Fibroblast of lung (primary cell): ENCODE data around the gene FMN1. TPM values are rescaled to one million over a fixed set of nuclear protein-coding genes. Genes with fewer than 3 reads are reported as not detected.

Experiments used
- DNase-seq, 2 donors: peaks; one replicate each; pipeline versions ENCODE4 v3.0.0 to v3.0.0-alpha.2; 2010; ENCODE audit warnings: low read depth in 2 of 2
- H2AFZ ChIP-seq: 2 replicates; pipeline ENCODE4 v1.5.1; 2012; ENCODE audit warnings: low read length, control low read depth, inconsistent platforms
- H3K27ac ChIP-seq: 2 replicates; pipeline ENCODE4 v1.5.1; 2011; ENCODE audit warnings: low read length, control low read depth; ENCODE audit not compliant: insufficient read depth
- H3K27me3 ChIP-seq: 2 replicates; pipeline ENCODE4 v1.5.1; 2011; ENCODE audit warnings: mild to moderate bottlenecking, low read length; ENCODE audit not compliant: control insufficient read depth, insufficient read depth
- H3K36me3 ChIP-seq: 2 replicates; pipeline ENCODE4 v1.5.1; 2011; ENCODE audit warnings: low read length; ENCODE audit not compliant: control insufficient read depth, insufficient read depth
- H3K4me1 ChIP-seq: 2 replicates; pipeline ENCODE4 v1.5.1; 2011; ENCODE audit warnings: low read length; ENCODE audit not compliant: control insufficient read depth, insufficient read depth; ENCODE audit errors: extremely low read depth
- H3K4me2 ChIP-seq: 2 replicates; pipeline ENCODE4 v1.5.1; 2011; ENCODE audit warnings: low read length, control low read depth; ENCODE audit not compliant: insufficient read depth; ENCODE audit errors: extremely low read depth
- H3K4me3 ChIP-seq, 4 experiments: fragments of 200-600 bp in 1 of 4; sonication (generic) in 1 of 4; replicated peaks in 1 of 4; 2 replicates each; pipeline ENCODE4 v1.5.1; 2011 to 2016; ENCODE audit warnings: low read length in 4 of 4, low read depth in 3 of 4, mild to moderate bottlenecking in 3 of 4, control low read depth in 2 of 4, inconsistent platforms in 1 of 4, mixed read lengths in 1 of 4; ENCODE audit not compliant: insufficient read depth in 1 of 4; ENCODE audit errors: control extremely low read depth in 1 of 4
- H3K79me2 ChIP-seq: 2 replicates; pipeline ENCODE4 v1.5.1; 2012; ENCODE audit warnings: mild to moderate bottlenecking, low read length, inconsistent platforms; ENCODE audit not compliant: control insufficient read depth, insufficient read depth
- H3K9ac ChIP-seq: 2 replicates; pipeline ENCODE4 v1.5.1; 2011; ENCODE audit warnings: mild to moderate bottlenecking, low read length, control low read depth; ENCODE audit not compliant: insufficient read depth
- H3K9me3 ChIP-seq: 2 replicates; pipeline ENCODE4 v1.5.1; 2012; ENCODE audit warnings: low read depth, low read length; ENCODE audit not compliant: control insufficient read depth, insufficient read depth
- H4K20me1 ChIP-seq: 2 replicates; pipeline ENCODE4 v1.5.1; 2011; ENCODE audit warnings: low read length; ENCODE audit not compliant: control insufficient read depth, insufficient read depth; ENCODE audit errors: extremely low read depth
- EZH2 ChIP-seq: IDR thresholded peaks from 2 replicates; pipeline ENCODE4 v1.5.1; 2012; ENCODE audit warnings: low read length, control low read depth, mild to moderate bottlenecking; ENCODE audit errors: missing control alignments
- polyA plus RNA-seq, 2 donors: library from polyadenylated mRNA; depleted of rRNA in 1 of 2; stranded (reverse) in 1 of 2; unstranded in 1 of 2; fragments of >200 nt; gene quantifications; 2 replicates each; pipeline ENCODE4 v1.2.1, GENCODE V29; 2011 to 2012; ENCODE audit warnings: missing spikeins in 1 of 2
- total RNA-seq: library from RNA; depleted of rRNA; stranded (reverse); fragments of >200 nt; gene quantifications from 2 replicates; pipeline ENCODE4 v1.2.1, GENCODE V29; 2014
- TF ChIP-seq, protein P1 (sequence below), 2 donors: IDR thresholded peaks in 1 of 2; conservative IDR thresholded peaks in 1 of 2; 1 replicate in 1 of 2; 2 replicates in 1 of 2; pipeline ENCODE4 v1.5.1; 2011 to 2012; ENCODE audit warnings: low read length in 2 of 2, control low read depth in 1 of 2, inconsistent platforms in 1 of 2, low read depth in 1 of 2, mild to moderate bottlenecking in 1 of 2

Gene FMN1
- total and polyA plus RNA-seq, 2 donors (not counting 1 experiment from before 2014, with no cell fraction given) = 7.5 to 43.8 TPM

DNA sequence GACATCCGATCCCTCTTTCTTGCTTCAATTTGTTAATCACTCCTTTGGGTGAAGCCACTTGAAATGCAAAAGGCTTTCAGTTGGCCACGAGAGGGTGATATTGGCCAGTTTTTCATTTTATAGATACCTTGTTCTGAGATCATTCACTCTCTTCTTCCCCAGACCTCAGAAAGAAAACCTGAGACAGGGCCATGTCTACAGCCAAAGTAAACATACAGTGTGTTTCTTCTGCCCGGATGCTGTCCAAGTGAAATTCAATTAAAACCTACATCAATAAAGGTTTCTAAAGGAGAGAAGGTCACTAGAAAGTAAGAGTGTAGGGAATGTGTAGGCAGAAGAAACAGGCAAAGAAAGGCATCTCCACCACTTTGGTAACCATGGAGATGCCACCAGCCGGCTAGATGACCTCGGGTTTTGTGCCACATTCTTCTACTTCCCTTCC, 39.5 kb upstream of the FMN1 start:
- TF ChIP-seq, protein P1, sequence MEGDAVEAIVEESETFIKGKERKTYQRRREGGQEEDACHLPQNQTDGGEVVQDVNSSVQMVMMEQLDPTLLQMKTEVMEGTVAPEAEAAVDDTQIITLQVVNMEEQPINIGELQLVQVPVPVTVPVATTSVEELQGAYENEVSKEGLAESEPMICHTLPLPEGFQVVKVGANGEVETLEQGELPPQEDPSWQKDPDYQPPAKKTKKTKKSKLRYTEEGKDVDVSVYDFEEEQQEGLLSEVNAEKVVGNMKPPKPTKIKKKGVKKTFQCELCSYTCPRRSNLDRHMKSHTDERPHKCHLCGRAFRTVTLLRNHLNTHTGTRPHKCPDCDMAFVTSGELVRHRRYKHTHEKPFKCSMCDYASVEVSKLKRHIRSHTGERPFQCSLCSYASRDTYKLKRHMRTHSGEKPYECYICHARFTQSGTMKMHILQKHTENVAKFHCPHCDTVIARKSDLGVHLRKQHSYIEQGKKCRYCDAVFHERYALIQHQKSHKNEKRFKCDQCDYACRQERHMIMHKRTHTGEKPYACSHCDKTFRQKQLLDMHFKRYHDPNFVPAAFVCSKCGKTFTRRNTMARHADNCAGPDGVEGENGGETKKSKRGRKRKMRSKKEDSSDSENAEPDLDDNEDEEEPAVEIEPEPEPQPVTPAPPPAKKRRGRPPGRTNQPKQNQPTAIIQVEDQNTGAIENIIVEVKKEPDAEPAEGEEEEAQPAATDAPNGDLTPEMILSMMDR (conservative IDR thresholded peaks at IDR 0.05 in 1 of 2, IDR thresholded peaks at IDR 0.05 in 1 of 2; ENCODE audit: low read depth in 1 of 2, low read length in 2 of 2) = peak; percentile 55 to 65
- TF ChIP-seq EZH2 = no peak
- DNase-seq = peak; percentile 49 to 63
- Histone ChIP-seq H3K4me3 (no peak overlapping the region), H3K9me3 (no peaks in the 10 kb centered on the region), H3K9ac (no peak overlapping the region), H3K36me3 (no peaks in the 10 kb centered on the region), H3K4me1 (no peaks in the 10 kb centered on the region), H3K27me3 (peaks cover 7% of the 10 kb centered on the region), H3K79me2 (no peaks in the 10 kb centered on the region), H2AFZ (no peak overlapping the region), H4K20me1 (no peaks in the 10 kb centered on the region), H3K4me2 (no peak overlapping the region), H3K27ac (no peak overlapping the region)

DNA sequence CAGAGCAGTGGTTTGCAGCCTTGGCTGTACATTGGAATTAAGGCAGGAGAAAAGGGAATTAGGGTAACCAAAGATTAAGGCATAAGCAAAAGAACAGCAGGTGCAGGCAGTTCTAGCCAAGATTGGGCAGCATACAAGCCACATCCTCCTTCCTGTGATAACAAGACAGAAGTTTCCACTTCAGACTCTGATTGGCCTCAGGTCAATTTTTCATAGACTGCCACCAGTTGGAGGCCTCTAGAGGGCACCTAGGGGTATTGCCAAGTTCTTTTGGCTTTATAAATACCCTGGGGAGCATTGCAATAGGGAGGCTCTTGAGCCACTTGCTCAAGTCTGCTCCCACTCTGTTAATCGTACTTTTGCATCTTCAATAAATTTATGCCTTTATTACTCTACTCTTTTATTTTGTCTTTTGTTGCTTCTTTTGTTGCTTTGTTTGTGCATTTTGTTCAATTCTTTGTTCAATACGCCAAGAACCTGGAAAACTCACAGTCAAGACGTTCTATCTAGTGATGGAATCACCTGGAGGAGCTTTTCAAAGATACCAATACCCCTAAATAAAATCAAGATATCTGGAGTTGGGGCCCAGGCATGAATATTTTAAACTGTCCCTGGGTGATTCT, 32.2 kb upstream of the FMN1 start:
- H3K9me3 ChIP-seq = no peaks in the 10 kb centered on the region
- H4K20me1 ChIP-seq = no peaks in the 10 kb centered on the region
- no peak overlapping the region for H2AFZ ChIP-seq
- TF ChIP-seq, protein P1 (conservative IDR thresholded peaks at IDR 0.05 in 1 of 2, IDR thresholded peaks at IDR 0.05 in 1 of 2; ENCODE audit: low read depth in 1 of 2, low read length in 2 of 2) = peak; percentile 24 to 39
- no peak for TF ChIP-seq EZH2
- H3K4me1 ChIP-seq = no peaks in the 10 kb centered on the region
- no peak overlapping the region for H3K4me2 ChIP-seq
- H3K79me2 ChIP-seq = no peaks in the 10 kb centered on the region
- peak; percentile 45 to 49 for DNase-seq
- no peak overlapping the region for H3K4me3 ChIP-seq
- no peak overlapping the region for H3K9ac ChIP-seq
- peaks cover 3% of the 10 kb centered on the region for H3K27me3 ChIP-seq
- no peaks in the 10 kb centered on the region for H3K36me3 ChIP-seq
- H3K27ac ChIP-seq = no peak overlapping the region

DNA sequence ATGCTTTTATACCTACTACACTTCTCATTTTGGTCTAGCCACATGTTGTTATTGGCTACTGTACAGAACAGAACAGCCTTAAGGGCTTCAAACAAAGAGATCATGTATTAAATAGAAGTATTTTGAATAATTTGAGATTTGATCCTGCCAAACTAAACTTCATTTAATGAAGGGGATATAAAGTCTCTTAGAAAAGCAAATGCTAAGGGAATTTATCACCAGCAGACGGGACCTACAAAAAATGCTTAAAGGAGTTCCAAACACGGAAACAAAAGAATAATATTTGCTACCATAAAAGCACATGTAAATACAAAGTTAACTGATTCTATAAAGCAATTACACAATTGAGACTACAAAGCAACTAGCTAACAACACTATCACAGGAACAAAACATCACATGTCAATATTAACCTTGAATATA, 23.6 kb upstream of the FMN1 start:
- Histone ChIP-seq H4K20me1 (no peaks in the 10 kb centered on the region), H3K9ac (no peak overlapping the region), H3K4me1 (no peaks in the 10 kb centered on the region), H3K36me3 (no peaks in the 10 kb centered on the region), H3K27me3 (peaks cover 8% of the 10 kb centered on the region), H3K9me3 (no peaks in the 10 kb centered on the region), H3K27ac (no peak overlapping the region), H3K4me3 (no peak overlapping the region), H3K4me2 (no peak overlapping the region), H2AFZ (no peak overlapping the region), H3K79me2 (no peaks in the 10 kb centered on the region)
- DNase-seq = peak in 1 of 2 donors; percentile 86
- TF ChIP-seq, protein P1 (conservative IDR thresholded peaks at IDR 0.05 in 1 of 2, IDR thresholded peaks at IDR 0.05 in 1 of 2; ENCODE audit: low read depth in 1 of 2, low read length in 2 of 2) = no peak
- no peak for TF ChIP-seq EZH2
